Gastrocnemius medialis (tissue), 4 donors: ENCODE results near the gene CHMP5.

Experiments used
- POLR2A ChIP-seq, 2 donors: fragments of 450-650 bp; IDR thresholded peaks; one replicate each; pipeline ENCODE4 v1.6.1; 2017; ENCODE audit warnings: antibody characterized with exemption in 2 of 2, mild to moderate bottlenecking in 2 of 2, moderate library complexity in 2 of 2
- TF ChIP-seq, protein P1 (sequence below), 5 experiments: fragments of 450-650 bp in 3 of 5; fragments of 200-600 bp in 2 of 5; sonication (generic) in 2 of 5; IDR thresholded peaks in 4 of 5; conservative IDR thresholded peaks in 1 of 5; 1 replicate in 4 of 5; 2 replicates in 1 of 5; pipeline ENCODE4 v1.5.1; 2016 to 2019; ENCODE audit warnings: antibody characterized with exemption in 5 of 5, mild to moderate bottlenecking in 3 of 5, moderate library complexity in 3 of 5

DNA sequence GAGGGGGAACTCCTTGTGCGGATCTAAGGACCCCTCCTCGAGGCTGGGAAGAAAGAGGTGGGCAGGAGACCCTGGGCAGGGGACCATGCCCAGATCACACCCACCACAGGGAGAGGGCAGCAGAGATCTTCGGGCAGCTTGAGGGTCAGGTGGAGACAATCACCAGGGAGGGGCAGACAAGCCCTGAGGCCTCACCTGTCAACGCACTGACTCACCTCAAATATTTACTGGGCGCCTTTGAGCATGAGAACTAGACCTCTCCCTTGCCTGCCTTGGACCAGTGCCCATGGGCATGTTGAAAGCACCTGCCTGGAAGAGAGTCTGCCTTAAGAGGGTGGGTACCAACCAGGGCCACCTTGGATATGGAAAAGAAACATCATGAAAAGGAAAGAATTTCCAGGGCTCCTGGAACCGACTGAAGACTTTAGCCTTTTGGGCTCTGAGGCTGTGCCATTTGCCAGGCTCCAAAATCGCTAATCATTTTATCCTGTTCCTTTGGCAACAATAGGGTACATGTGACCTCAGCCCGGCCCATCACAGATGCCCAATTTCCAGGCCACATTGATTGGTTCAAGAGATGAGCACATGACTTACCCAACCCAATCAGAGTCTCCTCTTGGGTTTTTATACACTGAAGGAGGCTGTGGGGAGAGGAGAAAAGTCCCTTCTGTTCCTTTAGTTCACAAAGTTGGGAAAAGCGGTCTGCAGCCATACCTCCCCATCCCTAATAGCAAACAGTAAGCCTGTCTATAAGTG is 35.3 kb upstream of the CHMP5 start:
- no peak for TF ChIP-seq POLR2A (IDR thresholded peaks at IDR 0.05)
- TF ChIP-seq, protein P1, sequence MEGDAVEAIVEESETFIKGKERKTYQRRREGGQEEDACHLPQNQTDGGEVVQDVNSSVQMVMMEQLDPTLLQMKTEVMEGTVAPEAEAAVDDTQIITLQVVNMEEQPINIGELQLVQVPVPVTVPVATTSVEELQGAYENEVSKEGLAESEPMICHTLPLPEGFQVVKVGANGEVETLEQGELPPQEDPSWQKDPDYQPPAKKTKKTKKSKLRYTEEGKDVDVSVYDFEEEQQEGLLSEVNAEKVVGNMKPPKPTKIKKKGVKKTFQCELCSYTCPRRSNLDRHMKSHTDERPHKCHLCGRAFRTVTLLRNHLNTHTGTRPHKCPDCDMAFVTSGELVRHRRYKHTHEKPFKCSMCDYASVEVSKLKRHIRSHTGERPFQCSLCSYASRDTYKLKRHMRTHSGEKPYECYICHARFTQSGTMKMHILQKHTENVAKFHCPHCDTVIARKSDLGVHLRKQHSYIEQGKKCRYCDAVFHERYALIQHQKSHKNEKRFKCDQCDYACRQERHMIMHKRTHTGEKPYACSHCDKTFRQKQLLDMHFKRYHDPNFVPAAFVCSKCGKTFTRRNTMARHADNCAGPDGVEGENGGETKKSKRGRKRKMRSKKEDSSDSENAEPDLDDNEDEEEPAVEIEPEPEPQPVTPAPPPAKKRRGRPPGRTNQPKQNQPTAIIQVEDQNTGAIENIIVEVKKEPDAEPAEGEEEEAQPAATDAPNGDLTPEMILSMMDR (IDR thresholded peaks at IDR 0.05 in 4 of 5, conservative IDR thresholded peaks at IDR 0.05 in 1 of 5) = no peak
